B cell (primary cell): ENCODE results near the gene NKAPL. TPM values are rescaled to one million over a fixed set of nuclear protein-coding genes. Genes with fewer than 3 reads are reported as not detected.

ENCODE experiments used
- ATAC-seq: fragments of 200-7000 bp; cut with Tn5 transposase; one replicate; pipeline ENCODE4 v1.10.0; 2021; ENCODE audit warnings: low read depth, mild to moderate bottlenecking, moderate number of reproducible peaks, moderate library complexity
- CTCF ChIA-PET: fragments of 350-600 bp; sonication (Branson Sonifier 250); formaldehyde crosslinking; loops from one replicate; lab custom pipeline; 2021; ENCODE audit warnings: antibody characterized with exemption, inconsistent platforms; lab: Charles Lee
- POLR2A ChIA-PET: fragments of 350-600 bp; sonication (Branson Sonifier 250); formaldehyde crosslinking; loops from one replicate; lab custom pipeline; 2021; ENCODE audit warnings: antibody characterized with exemption; lab: Charles Lee
- DNase-seq: peaks from one replicate; pipeline ENCODE4 v3.0.0; 2013
- H2AFZ ChIP-seq: 2 replicates; pipeline ENCODE4 v1.6.1; 2012; ENCODE audit warnings: mild to moderate bottlenecking, low read depth, low read length; ENCODE audit not compliant: insufficient read depth, poor library complexity, severe bottlenecking
- H3K27ac ChIP-seq, 2 donors: 1 replicate in 1 of 2; 2 replicates in 1 of 2; pipeline ENCODE4 v1.5.1; 2012 to 2013; ENCODE audit warnings: low read length in 2 of 2, mild to moderate bottlenecking in 2 of 2, moderate library complexity in 1 of 2
- H3K27me3 ChIP-seq, 4 experiments: fragments of 200-600 bp in 1 of 4; sonication (generic) in 1 of 4; replicated peaks in 1 of 4; 1 replicate in 2 of 4; 2 replicates in 2 of 4; pipeline versions ENCODE4 v1.6.1 to v1.7.0; 2013 to 2016; ENCODE audit warnings: low read length in 3 of 4, mild to moderate bottlenecking in 2 of 4, mixed read lengths in 1 of 4, moderate library complexity in 1 of 4; ENCODE audit not compliant: insufficient read depth in 4 of 4, control insufficient read depth in 3 of 4; ENCODE audit errors: control extremely low read depth in 1 of 4
- H3K36me3 ChIP-seq, 2 experiments: replicated peaks in 1 of 2; 1 replicate in 1 of 2; 2 replicates in 1 of 2; pipeline versions ENCODE4 v1.6.1 to v1.7.1; 2013; ENCODE audit warnings: low read length in 1 of 2; ENCODE audit not compliant: insufficient read depth in 2 of 2, control insufficient read depth in 1 of 2; ENCODE audit errors: control extremely low read depth in 1 of 2, extremely low read depth in 1 of 2
- H3K4me1 ChIP-seq, 2 donors: fragments of 200-600 bp in 1 of 2; sonication (generic) in 1 of 2; 1 replicate in 1 of 2; 2 replicates in 1 of 2; pipeline versions ENCODE4 v1.5.1 to v1.6.1; 2013 to 2017; ENCODE audit warnings: low read length in 2 of 2; ENCODE audit not compliant: control insufficient read depth in 2 of 2, insufficient read depth in 2 of 2
- H3K4me2 ChIP-seq: replicated peaks from 2 replicates; pipeline ENCODE3; 2012; ENCODE audit warnings: mild to moderate bottlenecking, low read depth, low read length; ENCODE audit not compliant: poor library complexity, severe bottlenecking
- H3K4me3 ChIP-seq, 5 experiments: fragments of 200-600 bp in 1 of 5; sonication (generic) in 1 of 5; 1 replicate in 3 of 5; 2 replicates in 2 of 5; pipeline versions ENCODE4 v1.5.1 to v1.7.0; 2011 to 2016; ENCODE audit warnings: low read length in 4 of 5, mild to moderate bottlenecking in 4 of 5, low read depth in 2 of 5, control low read depth in 1 of 5, moderate library complexity in 1 of 5; ENCODE audit not compliant: insufficient read depth in 1 of 5; ENCODE audit errors: control extremely low read depth in 1 of 5, extremely low read depth in 1 of 5
- H3K79me2 ChIP-seq: fragments of 200-600 bp; sonication (generic); one replicate; pipeline ENCODE4 v1.6.0; 2016; ENCODE audit warnings: low read length; ENCODE audit not compliant: control insufficient read depth, insufficient read depth
- H3K9ac ChIP-seq: fragments of 200-600 bp; sonication (generic); 2 replicates; pipeline ENCODE4 v1.6.1; 2017; ENCODE audit warnings: mild to moderate bottlenecking, low read length, moderate library complexity
- H3K9me3 ChIP-seq, 3 donors: one replicate each; pipeline versions ENCODE4 v1.6.1 to v1.7.1; 2013; ENCODE audit warnings: low read length in 2 of 3; ENCODE audit not compliant: control insufficient read depth in 2 of 3, insufficient read depth in 1 of 3; ENCODE audit errors: control extremely low read depth in 1 of 3
- H4K20me1 ChIP-seq: 2 replicates; pipeline ENCODE4 v1.6.0; 2012; ENCODE audit warnings: mild to moderate bottlenecking, low read length; ENCODE audit not compliant: insufficient read depth, control insufficient read depth, poor library complexity, severe bottlenecking
- H3K27ac Mint-ChIP-seq: one replicate; pipeline ENCODE4 v1.8.0; 2021; ENCODE audit warnings: mixed read lengths
- H3K27me3 Mint-ChIP-seq: one replicate; pipeline ENCODE4 v1.8.0; 2021; ENCODE audit warnings: mixed read lengths
- H3K4me1 Mint-ChIP-seq: one replicate; pipeline ENCODE4 v1.8.0; 2021; ENCODE audit warnings: mixed read lengths
- H3K4me3 Mint-ChIP-seq: one replicate; pipeline ENCODE4 v1.8.0; 2021; ENCODE audit warnings: mixed read lengths
- H3K9me3 Mint-ChIP-seq: one replicate; pipeline ENCODE4 v1.8.0; 2022; ENCODE audit warnings: mixed read lengths; ENCODE audit not compliant: insufficient read depth
- CTCF ChIP-seq: fragments of 200-600 bp; IDR thresholded peaks from one replicate; pipeline ENCODE4 v1.8.0; 2022; ENCODE audit warnings: antibody characterized with exemption, mild to moderate bottlenecking
- EZH2 ChIP-seq: IDR thresholded peaks from 2 replicates; pipeline ENCODE4 v1.6.1; 2012; ENCODE audit warnings: borderline replicate concordance, low read depth, mild to moderate bottlenecking, moderate library complexity, low read length; ENCODE audit not compliant: insufficient read depth, poor library complexity, severe bottlenecking
- WGBS: methylation state at CpG from one replicate; pipeline ENCODE4 v1.1.5; 2013; ENCODE audit warnings: missing lambda C conversion rate; ENCODE audit not compliant: insufficient coverage; 5-methylcytosine and 5-hydroxymethylcytosine counted together
- intact Hi-C: fragments of 100-400 bp; cut with micrococcal nuclease; formaldehyde crosslinking; loops from one replicate; pipeline ENCODE4 v1.10.0; 2022
- polyA plus RNA-seq: library from polyadenylated mRNA; depleted of rRNA; stranded (reverse); fragments of >200 nt; gene quantifications from 2 replicates; pipeline ENCODE4 v1.2.3, GENCODE V29; 2012
- total RNA-seq, 2 donors: library from RNA; stranded (reverse); fragments of 120-200 nt in 1 of 2; gene quantifications; 1 replicate in 1 of 2; 2 replicates in 1 of 2; pipeline versions ENCODE4 v1.2.3 to v1.2.4, GENCODE V29; 2013 to 2022

NKAPL gene
- total and polyA plus RNA-seq, 2 donors (not counting 1 experiment from before 2014, with no cell fraction given), result 0.52 TPM; not detected in 1

GRCh38 chr6:28282926-28283325 is 23.8 kb downstream of the NKAPL start:
- H3K27ac ChIP-seq, result no peak overlapping the region
- peaks cover 0 to 16% (median 11%) of the 10 kb centered on the region in 4 experiments for H3K27me3 ChIP-seq
- H3K36me3 ChIP-seq, result no peaks in the 10 kb centered on the region
- Mint-ChIP-seq H3K27me3 (peaks cover 19% of the 10 kb centered on the region), H3K9me3 (no peaks in the 10 kb centered on the region), H3K27ac (no peak overlapping the region), H3K4me3 (peak overlapping the region; percentile 21), H3K4me1 (peaks cover 9% of the 10 kb centered on the region)
- WGBS, result 100% methylated on average over 2 of the region's 2 CpGs
- no peak for ATAC-seq
- intact Hi-C loops, result loop anchor here (5.0 kb wide), 2 partner anchors 46 to 54 kb away; partner anchors contain the start of gene ZSCAN31
- DNase-seq, result no peak
- H3K4me1 ChIP-seq, result peaks cover 7 to 9% of the 10 kb centered on the region in 2 donors
- TF ChIP-seq EZH2 (no peak), CTCF (no peak)
- ChIA-PET POLR2A (no interaction called here), CTCF (interaction anchor here (1.6 kb wide), 1 partner anchor 73 kb away, joined by 6 read pairs; no protein-coding TSS in a partner anchor)
- H3K79me2 ChIP-seq, result no peaks in the 10 kb centered on the region
- no peak overlapping the region for H2AFZ ChIP-seq
- H3K4me2 ChIP-seq, result no peak overlapping the region
- H3K4me3 ChIP-seq, result no peak overlapping the region
- no peak overlapping the region for H3K9ac ChIP-seq
- H4K20me1 ChIP-seq, result no peaks in the 10 kb centered on the region
- H3K9me3 ChIP-seq, result no peaks in the 10 kb centered on the region

GRCh38 chr6:28291573-28291972 is 32.5 kb downstream of the NKAPL start:
- Histone ChIP-seq H3K79me2 (no peaks in the 10 kb centered on the region), H3K36me3 (no peaks in the 10 kb centered on the region), H2AFZ (no peak overlapping the region), H3K9me3 (no peaks in the 10 kb centered on the region), H3K4me1 (no peaks in the 10 kb centered on the region), H3K27ac (no peak overlapping the region), H4K20me1 (no peaks in the 10 kb centered on the region), H3K9ac (no peak overlapping the region), H3K4me3 (no peak overlapping the region), H3K27me3 (no peaks in the 10 kb centered on the region), H3K4me2 (no peak overlapping the region)
- TF ChIP-seq CTCF (no peak), EZH2 (no peak)
- ATAC-seq, result no peak
- Mint-ChIP-seq H3K4me3 (no peak overlapping the region), H3K27ac (no peak overlapping the region), H3K4me1 (no peaks in the 10 kb centered on the region), H3K27me3 (no peaks in the 10 kb centered on the region), H3K9me3 (peaks cover 3% of the 10 kb centered on the region)
- CTCF ChIA-PET, result interaction anchor here (0.7 kb wide), 1 partner anchor 1710 kb away, joined by 3 read pairs; no protein-coding TSS in a partner anchor
- DNase-seq, result no peak
- POLR2A ChIA-PET, result interaction anchor here (0.7 kb wide), 1 partner anchor 11 kb away, joined by 4 read pairs; no protein-coding TSS in a partner anchor
- intact Hi-C loops, result no loop called here
